Memory B cell (primary cell): Measurements from ENCODE around the gene GPR22.
A peak's percentile ranks its signal among the peaks of the same experiment; 100 is the strongest.

Experiments
- ATAC-seq: fragments of 150-1000 bp; cut with Tn5 transposase; 2 replicates; pipeline ENCODE4 v1.10.0; 2021; ENCODE audit warnings: low read depth, mild to moderate bottlenecking, moderate library complexity
- DNase-seq, 2 donors: peaks; one replicate each; pipeline ENCODE4 v3.0.0; 2022; ENCODE audit warnings: low spot score in 2 of 2
- H3K27ac Mint-ChIP-seq: one replicate; pipeline ENCODE4 v1.8.0; 2022; ENCODE audit warnings: mild to moderate bottlenecking, moderate library complexity, mixed read lengths
- H3K27me3 Mint-ChIP-seq: one replicate; pipeline ENCODE4 v1.8.0; 2022; ENCODE audit warnings: mixed read lengths
- H3K36me3 Mint-ChIP-seq: one replicate; pipeline ENCODE4 v1.8.0; 2022; ENCODE audit warnings: mild to moderate bottlenecking, mixed read lengths
- H3K4me1 Mint-ChIP-seq: one replicate; pipeline ENCODE4 v1.8.0; 2022; ENCODE audit warnings: mixed read lengths
- H3K4me3 Mint-ChIP-seq: one replicate; pipeline ENCODE4 v1.8.0; 2022; ENCODE audit warnings: mild to moderate bottlenecking, moderate library complexity, mixed read lengths
- H3K9me3 Mint-ChIP-seq: one replicate; pipeline ENCODE4 v1.8.0; 2022; ENCODE audit warnings: mixed read lengths

GPR22 gene

GRCh38 chr7:107495516-107495915, 25.7 kb downstream of the GPR22 start:
- Mint-ChIP-seq H3K27ac (no peak overlapping the region), H3K36me3 (peaks cover 20% of the 10 kb centered on the region), H3K4me3 (no peak overlapping the region), H3K9me3 (no peaks in the 10 kb centered on the region), H3K4me1 (peaks cover 20% of the 10 kb centered on the region), H3K27me3 (no peaks in the 10 kb centered on the region)
- ATAC-seq (no peak), DNase-seq (no peak)

GRCh38 chr7:107499731-107500130, 29.9 kb downstream of the GPR22 start:
- H3K27me3 Mint-ChIP-seq, result no peaks in the 10 kb centered on the region
- H3K4me1 Mint-ChIP-seq, result peaks cover 10% of the 10 kb centered on the region
- DNase-seq, result no peak

GRCh38 chr7:107501593-107501992, 31.7 kb downstream of the GPR22 start:
- Mint-ChIP-seq H3K9me3 (no peaks in the 10 kb centered on the region), H3K4me3 (no peak overlapping the region), H3K36me3 (peaks cover 20% of the 10 kb centered on the region), H3K4me1 (peaks cover 13% of the 10 kb centered on the region), H3K27me3 (no peaks in the 10 kb centered on the region), H3K27ac (no peak overlapping the region)
- DNase-seq (no peak), ATAC-seq (peak; percentile 49)

More at GRCh38 chr7:107499731-107500130, 29.9 kb downstream of the GPR22 start:
- ATAC-seq, result no peak
- H3K36me3 Mint-ChIP-seq, result peaks cover 18% of the 10 kb centered on the region
- H3K4me3 Mint-ChIP-seq, result no peak overlapping the region
- H3K9me3 Mint-ChIP-seq, result no peaks in the 10 kb centered on the region
- H3K27ac Mint-ChIP-seq, result no peak overlapping the region

GRCh38 chr7:107502154-107502553, 32.3 kb downstream of the GPR22 start:
- ATAC-seq (no peak), DNase-seq (no peak)
- peak overlapping the region; percentile 65 for H3K27ac Mint-ChIP-seq
- no peaks in the 10 kb centered on the region for H3K27me3 Mint-ChIP-seq
- peaks cover 18% of the 10 kb centered on the region for H3K36me3 Mint-ChIP-seq
- no peak overlapping the region for H3K4me3 Mint-ChIP-seq
- H3K9me3 Mint-ChIP-seq, result no peaks in the 10 kb centered on the region
- peaks cover 13% of the 10 kb centered on the region for H3K4me1 Mint-ChIP-seq

- DNase-seq (no peak), ATAC-seq (no peak)
- no peak overlapping the region for H3K27ac Mint-ChIP-seq
- no peak overlapping the region for H3K4me3 Mint-ChIP-seq
- H3K27me3 Mint-ChIP-seq, result no peaks in the 10 kb centered on the region
- H3K36me3 Mint-ChIP-seq, result peaks cover 19% of the 10 kb centered on the region
- no peaks in the 10 kb centered on the region for H3K9me3 Mint-ChIP-seq
- H3K4me1 Mint-ChIP-seq, result peaks cover 13% of the 10 kb centered on the region
Observed at GRCh38 chr7:107502797-107503196, 32.9 kb downstream of the GPR22 start.

- no peak for ATAC-seq
- no peaks in the 10 kb centered on the region for H3K27me3 Mint-ChIP-seq
- no peak for DNase-seq
- peaks cover 11% of the 10 kb centered on the region for H3K4me1 Mint-ChIP-seq
- H3K36me3 Mint-ChIP-seq, result peaks cover 17% of the 10 kb centered on the region
- no peaks in the 10 kb centered on the region for H3K9me3 Mint-ChIP-seq
- no peak overlapping the region for H3K27ac Mint-ChIP-seq
- H3K4me3 Mint-ChIP-seq, result no peak overlapping the region
Observed at GRCh38 chr7:107503687-107504086, 33.8 kb downstream of the GPR22 start.

- Mint-ChIP-seq H3K27me3 (no peaks in the 10 kb centered on the region), H3K4me3 (no peak overlapping the region), H3K9me3 (peaks cover 2% of the 10 kb centered on the region), H3K4me1 (peaks cover 13% of the 10 kb centered on the region), H3K36me3 (peaks cover 20% of the 10 kb centered on the region), H3K27ac (no peak overlapping the region)
- ATAC-seq (no peak), DNase-seq (no peak)
Observed at GRCh38 chr7:107505362-107505761, 35.5 kb downstream of the GPR22 start.

- Mint-ChIP-seq H3K27me3 (no peaks in the 10 kb centered on the region), H3K4me3 (no peak overlapping the region), H3K4me1 (peaks cover 17% of the 10 kb centered on the region), H3K27ac (no peak overlapping the region), H3K36me3 (peaks cover 24% of the 10 kb centered on the region), H3K9me3 (peaks cover 2% of the 10 kb centered on the region)
- DNase-seq (no peak), ATAC-seq (no peak)
Observed at GRCh38 chr7:107505997-107506673, 36.3 kb downstream of the GPR22 start.

- no peak overlapping the region for H3K27ac Mint-ChIP-seq
- H3K4me3 Mint-ChIP-seq, result no peak overlapping the region
- no peak for DNase-seq
- H3K27me3 Mint-ChIP-seq, result no peaks in the 10 kb centered on the region
- peaks cover 2% of the 10 kb centered on the region for H3K9me3 Mint-ChIP-seq
- no peak for ATAC-seq
- H3K4me1 Mint-ChIP-seq, result peaks cover 17% of the 10 kb centered on the region
- H3K36me3 Mint-ChIP-seq, result peaks cover 24% of the 10 kb centered on the region
Observed at GRCh38 chr7:107506674-107507339, 37.0 kb downstream of the GPR22 start.
